A549 (cell line): Measurements from ENCODE around the gene EME2.

Experiments used
- BCL3 ChIP-seq: fragments of >200 bp; sonication (Bioruptor Twin); formaldehyde crosslinking; IDR thresholded peaks from 3 replicates; pipeline ENCODE4 v1.6.1; 2016
- CTCF ChIP-seq: fragments of >200 bp; sonication (Bioruptor Twin); formaldehyde crosslinking; IDR thresholded peaks from 3 replicates; pipeline ENCODE4 v1.5.1; 2016
- MAX ChIP-seq: IDR thresholded peaks from 2 replicates; pipeline ENCODE4 v1.6.1; 2012
- NFE2L2 ChIP-seq: fragments of 150-350 bp; conservative IDR thresholded peaks from 2 replicates; pipeline ENCODE4 v1.6.1; 2014; ENCODE audit warnings: low read length
- POLR2A ChIP-seq: IDR thresholded peaks from 2 replicates; pipeline ENCODE4 v1.6.1; 2012; ENCODE audit warnings: mild to moderate bottlenecking, low read length
- REST ChIP-seq: fragments of 200-600 bp; sonication (generic); IDR thresholded peaks from 2 replicates; pipeline ENCODE4 v1.6.1; 2016; ENCODE audit warnings: antibody characterized with exemption, mild to moderate bottlenecking, moderate library complexity

GRCh38 chr16:1787056-1787321, 14.4 kb downstream of the EME2 start:
- TF ChIP-seq MAX, result no peak
- no peak for TF ChIP-seq POLR2A
- no peak for TF ChIP-seq NFE2L2
- TF ChIP-seq CTCF, result no peak
- no peak for TF ChIP-seq BCL3
- TF ChIP-seq REST, result no peak
